ENCODE measurements around the gene CCR9.

The CCR9 gene

GRCh38 chr3:45948311-45948781, 62.0 kb downstream of the CCR9 start:
- no peak overlapping the region for H3K27ac ChIP-seq (ENCODE audit: low read depth, low read length)
- peaks cover 80% of the 10 kb centered on the region for H3K36me3 ChIP-seq (ENCODE audit: control insufficient read depth, insufficient read depth, low read length)
- H3K27me3 ChIP-seq (ENCODE audit: control insufficient read depth, insufficient read depth, low read length) = no peaks in the 10 kb centered on the region
- H3K9me3 ChIP-seq (ENCODE audit: control insufficient read depth, insufficient read depth, low read length) = no peaks in the 10 kb centered on the region
- H3K4me3 ChIP-seq (ENCODE audit: low read depth, low read length) = no peak overlapping the region
- H3K9ac ChIP-seq (ENCODE audit: low read depth, low read length) = no peak overlapping the region
- H3K4me1 ChIP-seq (ENCODE audit: control insufficient read depth, insufficient read depth, low read length) = no peaks in the 10 kb centered on the region

GRCh38 chr3:45948881-45949280, 62.5 kb downstream of the CCR9 start:
- H3K4me3 ChIP-seq (ENCODE audit: low read depth, low read length) = no peak overlapping the region
- no peak overlapping the region for H3K27ac ChIP-seq (ENCODE audit: low read depth, low read length)
- H3K27me3 ChIP-seq (ENCODE audit: control insufficient read depth, insufficient read depth, low read length) = no peaks in the 10 kb centered on the region
- no peaks in the 10 kb centered on the region for H3K9me3 ChIP-seq (ENCODE audit: control insufficient read depth, insufficient read depth, low read length)
- no peak overlapping the region for H3K9ac ChIP-seq (ENCODE audit: low read depth, low read length)
- peaks cover 86% of the 10 kb centered on the region for H3K36me3 ChIP-seq (ENCODE audit: control insufficient read depth, insufficient read depth, low read length)
- no peaks in the 10 kb centered on the region for H3K4me1 ChIP-seq (ENCODE audit: control insufficient read depth, insufficient read depth, low read length)

GRCh38 chr3:45949432-45949831, 63.1 kb downstream of the CCR9 start:
- H3K27ac ChIP-seq (ENCODE audit: low read depth, low read length) = no peak overlapping the region
- H3K36me3 ChIP-seq (ENCODE audit: control insufficient read depth, insufficient read depth, low read length) = peaks cover 91% of the 10 kb centered on the region

GRCh38 chr3:45950131-45950530, 63.8 kb downstream of the CCR9 start:
- H3K27ac ChIP-seq (ENCODE audit: low read depth, low read length) = no peak overlapping the region
- no peaks in the 10 kb centered on the region for H3K27me3 ChIP-seq (ENCODE audit: control insufficient read depth, insufficient read depth, low read length)
- H3K4me1 ChIP-seq (ENCODE audit: control insufficient read depth, insufficient read depth, low read length) = no peaks in the 10 kb centered on the region
- no peak overlapping the region for H3K4me3 ChIP-seq (ENCODE audit: low read depth, low read length)
- no peaks in the 10 kb centered on the region for H3K9me3 ChIP-seq (ENCODE audit: control insufficient read depth, insufficient read depth, low read length)
- no peak overlapping the region for H3K9ac ChIP-seq (ENCODE audit: low read depth, low read length)
- peaks cover 95% of the 10 kb centered on the region for H3K36me3 ChIP-seq (ENCODE audit: control insufficient read depth, insufficient read depth, low read length)

More at GRCh38 chr3:45949432-45949831, 63.1 kb downstream of the CCR9 start:
- Histone ChIP-seq H3K4me1 (ENCODE audit: control insufficient read depth, insufficient read depth, low read length) (no peaks in the 10 kb centered on the region), H3K4me3 (ENCODE audit: low read depth, low read length) (no peak overlapping the region), H3K9ac (ENCODE audit: low read depth, low read length) (no peak overlapping the region), H3K9me3 (ENCODE audit: control insufficient read depth, insufficient read depth, low read length) (no peaks in the 10 kb centered on the region), H3K27me3 (ENCODE audit: control insufficient read depth, insufficient read depth, low read length) (no peaks in the 10 kb centered on the region)

- no peak overlapping the region for H3K27ac ChIP-seq (ENCODE audit: low read depth, low read length)
- H3K9me3 ChIP-seq (ENCODE audit: control insufficient read depth, insufficient read depth, low read length) = no peaks in the 10 kb centered on the region
- H3K9ac ChIP-seq (ENCODE audit: low read depth, low read length) = no peak overlapping the region
- no peak overlapping the region for H3K4me3 ChIP-seq (ENCODE audit: low read depth, low read length)
- H3K27me3 ChIP-seq (ENCODE audit: control insufficient read depth, insufficient read depth, low read length) = no peaks in the 10 kb centered on the region
- H3K4me1 ChIP-seq (ENCODE audit: control insufficient read depth, insufficient read depth, low read length) = no peaks in the 10 kb centered on the region
- H3K36me3 ChIP-seq (ENCODE audit: control insufficient read depth, insufficient read depth, low read length) = peaks cover 99% of the 10 kb centered on the region
Observed at GRCh38 chr3:45950686-45951600, 64.6 kb downstream of the CCR9 start.

- H3K4me3 ChIP-seq (ENCODE audit: low read depth, low read length) = no peak overlapping the region
- H3K27me3 ChIP-seq (ENCODE audit: control insufficient read depth, insufficient read depth, low read length) = no peaks in the 10 kb centered on the region
- peaks cover 98% of the 10 kb centered on the region for H3K36me3 ChIP-seq (ENCODE audit: control insufficient read depth, insufficient read depth, low read length)
- no peaks in the 10 kb centered on the region for H3K4me1 ChIP-seq (ENCODE audit: control insufficient read depth, insufficient read depth, low read length)
- no peaks in the 10 kb centered on the region for H3K9me3 ChIP-seq (ENCODE audit: control insufficient read depth, insufficient read depth, low read length)
- no peak overlapping the region for H3K9ac ChIP-seq (ENCODE audit: low read depth, low read length)
- H3K27ac ChIP-seq (ENCODE audit: low read depth, low read length) = no peak overlapping the region
Observed at GRCh38 chr3:45951946-45952345, 65.6 kb downstream of the CCR9 start.

GRCh38 chr3:45952456-45952855, 66.1 kb downstream of the CCR9 start:
- H3K36me3 ChIP-seq (ENCODE audit: control insufficient read depth, insufficient read depth, low read length) = peaks cover 98% of the 10 kb centered on the region
- no peaks in the 10 kb centered on the region for H3K4me1 ChIP-seq (ENCODE audit: control insufficient read depth, insufficient read depth, low read length)
- H3K9me3 ChIP-seq (ENCODE audit: control insufficient read depth, insufficient read depth, low read length) = no peaks in the 10 kb centered on the region
- no peaks in the 10 kb centered on the region for H3K27me3 ChIP-seq (ENCODE audit: control insufficient read depth, insufficient read depth, low read length)
- no peak overlapping the region for H3K9ac ChIP-seq (ENCODE audit: low read depth, low read length)
- no peak overlapping the region for H3K27ac ChIP-seq (ENCODE audit: low read depth, low read length)
- H3K4me3 ChIP-seq (ENCODE audit: low read depth, low read length) = no peak overlapping the region

Measured in HUES48 (cell line).